Left kidney (tissue), 2 donors: ENCODE measurements around the gene HLCS. TPM values are rescaled to one million over a fixed set of nuclear protein-coding genes. Genes with fewer than 3 reads are reported as not detected.

Source experiments
- DNase-seq: peaks from one replicate; pipeline ENCODE4 v3.0.0-alpha.2; 2013
- polyA plus RNA-seq: library from polyadenylated mRNA; unstranded; fragments of 120-200 nt; gene quantifications from one replicate; pipeline ENCODE4 v1.2.1, GENCODE V29; 2013; ENCODE audit not compliant: insufficient read length

HLCS gene
- polyA plus RNA-seq, 1 donor = 18.0 TPM

GRCh38 chr21:36722370-36723368, 243.8 kb downstream of the HLCS start:
- DNase-seq = no peak

DNA sequence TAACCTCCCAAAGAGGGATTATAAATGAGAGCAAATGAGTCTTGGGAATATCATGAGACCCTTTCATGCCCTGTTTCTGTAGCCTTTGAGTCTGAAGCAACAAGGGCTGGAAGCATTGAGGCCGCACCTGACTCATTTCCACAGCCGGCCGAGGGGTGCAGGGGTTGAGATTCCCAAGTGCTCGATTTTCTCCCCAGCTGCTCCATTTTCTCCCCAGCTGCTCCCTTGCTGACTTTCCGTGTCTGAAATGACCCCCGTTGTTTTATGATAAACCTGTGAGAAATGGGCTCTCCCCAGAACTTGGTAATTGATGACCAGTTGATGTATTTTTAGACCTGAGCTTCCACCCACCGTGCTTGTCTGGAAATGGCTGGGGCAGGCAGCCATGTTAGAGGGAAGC, 244.7 kb downstream of the HLCS start:
- no peak for DNase-seq

- DNase-seq = no peak
Measured at GRCh38 chr21:36719614-36720013, 246.9 kb downstream of the HLCS start.

DNA sequence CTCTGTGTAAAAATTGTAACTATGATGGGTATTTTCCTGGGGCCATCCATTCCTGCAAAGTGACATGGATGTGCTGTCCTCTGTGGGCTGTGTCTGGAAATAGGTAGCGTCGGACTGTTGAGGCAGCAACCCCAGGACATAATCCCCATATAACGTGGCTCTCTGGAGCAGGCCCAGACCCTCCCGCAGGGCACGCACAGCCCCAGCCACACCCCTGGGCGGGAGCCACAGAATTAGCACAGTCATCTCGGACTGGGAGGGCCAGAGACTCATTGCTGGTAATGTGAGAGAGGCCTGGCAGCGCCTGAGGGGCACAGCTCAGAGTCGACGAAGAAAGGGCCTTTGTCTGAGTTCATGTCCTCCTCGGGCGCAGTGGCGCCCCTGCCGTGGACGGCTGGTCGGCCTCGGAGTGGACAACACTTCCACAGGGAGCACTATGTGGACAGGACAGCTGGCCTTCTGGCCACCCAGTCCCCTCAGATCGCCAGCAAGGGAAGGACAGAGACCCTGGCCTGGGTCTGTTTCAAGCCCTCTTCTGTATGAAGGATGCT, 247.4 kb downstream of the HLCS start:
- DNase-seq = no peak

DNA sequence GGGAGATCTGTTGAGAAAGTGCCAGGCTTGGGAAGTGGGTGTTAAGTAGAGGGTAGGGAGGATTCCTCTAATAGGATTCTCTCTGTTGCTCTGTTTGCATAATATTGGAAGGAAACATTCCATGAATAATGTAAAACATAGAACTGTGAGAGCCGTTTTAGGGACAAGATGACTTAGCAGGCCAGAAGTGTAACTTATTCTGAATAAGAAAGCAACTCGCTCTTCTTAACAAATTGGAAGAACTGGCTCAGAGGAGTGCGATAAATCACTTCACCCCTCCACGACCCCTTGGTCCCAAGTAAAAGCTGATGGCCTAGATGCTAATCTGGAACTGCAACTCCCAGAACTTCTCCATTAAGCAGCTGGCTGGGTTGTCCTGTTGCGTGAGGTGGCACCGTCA, 248.5 kb downstream of the HLCS start:
- DNase-seq = no peak

GRCh38 chr21:36716836-36717235, 249.6 kb downstream of the HLCS start:
- no peak for DNase-seq

DNA sequence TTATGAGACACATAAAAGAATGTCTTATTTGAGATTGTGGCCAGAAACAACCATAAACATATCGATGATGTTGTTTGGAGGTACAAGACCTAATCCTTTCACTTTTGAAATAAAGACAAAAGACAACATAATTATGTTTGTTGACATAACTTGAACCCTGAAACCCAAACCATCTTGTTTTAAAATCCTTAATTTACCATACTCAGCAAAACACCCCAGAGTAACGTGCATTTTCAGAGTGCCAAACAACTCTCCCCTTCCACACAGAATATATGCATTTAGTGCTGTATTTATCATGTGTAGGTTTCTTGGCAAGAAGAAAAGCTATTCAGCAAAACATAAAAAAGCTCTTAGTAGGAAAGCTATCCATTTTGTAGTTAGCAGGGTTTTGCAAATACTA, 250.1 kb downstream of the HLCS start:
- DNase-seq = no peak

- no peak for DNase-seq
Measured at GRCh38 chr21:36713746-36714145, 252.7 kb downstream of the HLCS start.

- no peak for DNase-seq
Measured at GRCh38 chr21:36710729-36711048, 255.8 kb downstream of the HLCS start.

- DNase-seq = no peak
Measured at GRCh38 chr21:36709868-36710728, 256.4 kb downstream of the HLCS start.

- no peak for DNase-seq
Measured at GRCh38 chr21:36709030-36709867, 257.2 kb downstream of the HLCS start.

GRCh38 chr21:36708286-36709029, 258.0 kb downstream of the HLCS start:
- no peak for DNase-seq

GRCh38 chr21:36707763-36708285, 258.6 kb downstream of the HLCS start:
- no peak for DNase-seq

DNA sequence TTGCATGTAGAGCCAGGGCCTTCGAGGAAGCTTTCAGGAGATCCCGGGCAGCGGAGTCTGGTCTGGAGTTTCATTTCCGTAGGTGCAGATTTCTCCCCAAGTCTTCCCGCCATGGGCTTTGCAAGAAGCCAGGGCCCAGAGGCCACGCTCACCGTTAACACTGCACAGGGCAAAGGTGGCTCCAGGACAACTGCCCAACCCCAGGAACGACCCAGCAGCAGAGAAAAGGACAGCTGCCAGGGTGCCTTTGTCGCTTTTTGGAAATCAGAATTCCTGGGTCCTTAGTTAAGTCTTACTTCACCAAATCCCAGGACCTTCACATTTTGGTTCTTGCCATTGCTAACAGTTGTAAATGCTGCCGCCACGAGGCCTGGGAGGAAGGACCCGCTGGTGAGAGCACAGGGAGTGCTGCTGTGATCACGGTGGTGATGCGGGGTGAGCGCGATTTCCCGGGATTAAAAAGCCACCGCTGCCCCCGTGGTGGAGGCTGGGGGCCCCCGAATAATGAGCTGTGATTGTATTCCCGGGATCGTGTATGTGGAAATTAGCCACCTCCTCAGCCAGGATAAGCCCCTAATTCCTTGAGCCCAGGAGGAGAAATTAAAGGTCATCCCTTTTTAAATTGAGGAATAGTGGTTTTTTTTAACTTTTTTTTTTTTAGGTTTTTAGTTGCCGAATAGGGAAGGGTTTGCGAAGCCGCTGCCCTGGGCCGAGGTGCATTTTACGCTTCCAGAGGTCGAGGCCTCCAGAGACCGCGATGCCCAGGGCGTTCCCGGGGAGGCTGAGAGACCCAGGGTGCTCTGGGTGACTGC, 259.3 kb downstream of the HLCS start:
- DNase-seq = no peak

- DNase-seq = no peak
Measured at GRCh38 chr21:36706482-36706852, 260.0 kb downstream of the HLCS start.

- DNase-seq = no peak
Measured at GRCh38 chr21:36705679-36706481, 260.6 kb downstream of the HLCS start.

DNA sequence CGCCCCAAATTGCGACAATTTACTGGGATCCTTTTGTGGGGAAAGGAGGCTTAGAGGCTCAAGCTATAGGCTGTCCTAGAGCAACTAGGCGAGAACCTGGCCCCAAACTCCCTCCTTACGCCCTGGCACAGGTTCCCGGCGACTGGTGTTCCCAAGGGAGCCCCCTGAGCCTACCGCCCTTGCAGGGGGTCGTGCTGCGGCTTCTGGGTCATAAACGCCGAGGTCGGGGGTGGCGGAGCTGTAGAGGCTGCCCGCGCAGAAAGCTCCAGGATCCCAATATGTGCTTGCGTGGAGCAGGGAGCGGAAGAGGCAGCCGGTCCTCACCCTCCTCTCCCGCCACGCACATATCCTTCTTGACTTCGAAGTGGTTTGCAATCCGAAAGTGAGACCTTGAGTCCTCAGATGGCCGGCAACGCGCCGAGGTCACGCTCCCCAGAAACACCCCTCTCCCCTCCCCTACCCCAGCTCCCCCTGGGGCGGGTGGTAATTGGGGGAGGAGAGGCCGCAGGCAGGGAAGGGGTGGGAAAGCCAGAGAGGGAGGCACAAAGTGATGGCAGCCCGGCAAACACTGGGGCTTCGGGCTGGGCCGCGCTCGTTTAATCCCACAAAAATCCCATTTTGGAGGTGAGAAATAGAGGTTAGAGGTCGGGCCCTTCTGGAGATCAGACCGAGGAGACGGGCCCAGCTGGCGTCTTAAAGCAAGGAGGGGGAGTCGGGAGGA, 261.4 kb downstream of the HLCS start:
- DNase-seq = no peak

DNA sequence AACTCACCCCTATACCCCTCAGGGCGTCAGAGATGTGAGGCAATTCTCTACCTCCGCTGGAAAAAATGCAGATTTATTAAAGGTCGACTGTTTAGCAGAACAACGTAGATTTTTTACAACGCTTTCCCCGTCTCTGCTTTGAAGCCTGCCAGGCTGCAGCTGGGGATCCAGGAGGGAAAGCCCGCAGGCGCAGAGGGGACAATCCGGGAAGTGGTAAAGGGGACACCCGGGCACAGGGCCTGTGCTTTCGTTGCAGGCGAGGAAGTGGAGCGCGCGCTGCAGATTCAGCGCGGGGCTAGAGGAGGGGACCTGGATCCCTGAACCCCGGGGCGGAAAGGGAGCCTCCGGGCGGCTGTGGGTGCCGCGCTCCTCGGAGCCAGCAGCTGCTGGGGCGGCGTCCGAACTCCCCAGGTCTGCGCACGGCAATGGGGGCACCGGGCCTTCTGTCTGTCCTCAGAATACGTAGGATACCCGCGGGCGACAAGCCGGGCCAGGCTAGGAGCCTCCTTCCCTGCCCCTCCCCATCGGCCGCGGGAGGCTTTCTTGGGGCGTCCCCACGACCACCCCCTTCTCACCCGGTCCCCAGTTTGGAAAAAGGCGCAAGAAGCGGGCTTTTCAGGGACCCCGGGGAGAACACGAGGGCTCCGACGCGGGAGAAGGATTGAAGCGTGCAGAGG, 262.1 kb downstream of the HLCS start:
- DNase-seq = no peak
